NCI-H345 (cell line): ENCODE measurements around the gene FTH1.
"Not testable (repeated sequence)": the region's sequence is repeated elsewhere in the genome, so short reads cannot be mapped to it uniquely, and the experiment has no call there.

Experiments
- DNase-seq: peaks from one replicate; lab custom pipeline; 2025; lab: John Stamatoyannopoulos, UW

FTH1 gene

DNA sequence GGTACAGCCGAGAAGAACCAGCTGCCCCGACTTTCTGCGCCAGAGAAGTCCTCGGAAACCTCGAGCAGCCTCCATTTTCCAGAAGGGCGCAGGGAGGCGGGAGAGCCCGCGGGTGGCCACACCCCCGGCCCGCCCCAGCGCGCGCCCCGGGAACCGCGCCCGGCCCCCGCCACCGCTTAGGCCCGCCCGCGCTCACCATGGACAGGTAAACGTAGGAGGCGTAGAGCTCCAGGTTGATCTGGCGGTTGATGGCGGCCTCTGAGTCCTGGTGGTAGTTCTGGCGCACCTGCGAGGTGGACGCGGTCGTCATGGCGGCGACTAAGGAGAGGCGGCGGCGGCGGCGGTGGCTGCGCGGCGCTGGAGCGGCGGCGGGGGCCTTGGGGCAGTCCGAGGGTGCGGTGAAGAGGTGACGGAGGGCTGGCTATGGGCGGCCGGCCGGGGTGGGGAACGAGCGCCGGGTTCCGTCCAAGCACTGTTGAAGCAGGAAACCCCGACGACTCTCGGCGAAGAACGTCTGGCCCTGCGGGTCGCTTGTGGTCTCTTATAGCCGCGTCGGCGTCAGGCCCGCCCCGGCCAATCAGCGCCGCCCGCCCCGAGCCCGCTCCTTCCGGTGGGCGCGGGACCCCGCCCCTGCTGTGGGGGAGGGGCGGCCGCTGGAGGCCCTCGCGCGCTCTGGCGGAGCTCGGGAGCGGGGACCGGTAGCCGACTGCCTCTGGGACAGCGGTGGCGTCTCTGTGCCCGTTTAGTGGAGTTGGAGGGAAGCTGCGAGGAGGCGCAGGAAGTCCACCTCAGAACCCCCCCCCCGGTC lies at the start of gene FTH1:
Gene FTH1, minus strand, starts transcription at position 519 of the 808 bp plus-strand sequence. Its CDS starts 209 bp downstream, at position 310.
- DNase-seq, result peak; percentile 94

DNA sequence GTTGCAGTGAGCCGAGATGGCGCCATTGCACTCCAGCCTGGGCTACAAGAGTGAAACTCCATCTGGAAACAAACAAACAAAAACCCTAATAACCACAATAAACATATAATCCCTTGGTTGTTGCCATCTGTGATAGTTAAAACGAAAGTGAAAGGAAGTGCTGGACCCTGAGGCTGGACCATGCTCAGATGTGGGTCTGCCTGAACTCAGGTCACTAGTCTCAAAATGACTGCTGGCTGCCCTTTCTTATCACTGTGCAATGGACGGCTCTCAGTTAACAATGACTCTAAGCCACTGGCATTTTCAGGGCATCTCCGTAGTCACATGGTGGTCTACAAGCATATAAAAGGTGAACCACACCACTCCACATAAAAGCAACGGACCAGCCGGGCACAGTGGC lies 48.2 kb upstream of the FTH1 start:
- DNase-seq, result no peak

DNA sequence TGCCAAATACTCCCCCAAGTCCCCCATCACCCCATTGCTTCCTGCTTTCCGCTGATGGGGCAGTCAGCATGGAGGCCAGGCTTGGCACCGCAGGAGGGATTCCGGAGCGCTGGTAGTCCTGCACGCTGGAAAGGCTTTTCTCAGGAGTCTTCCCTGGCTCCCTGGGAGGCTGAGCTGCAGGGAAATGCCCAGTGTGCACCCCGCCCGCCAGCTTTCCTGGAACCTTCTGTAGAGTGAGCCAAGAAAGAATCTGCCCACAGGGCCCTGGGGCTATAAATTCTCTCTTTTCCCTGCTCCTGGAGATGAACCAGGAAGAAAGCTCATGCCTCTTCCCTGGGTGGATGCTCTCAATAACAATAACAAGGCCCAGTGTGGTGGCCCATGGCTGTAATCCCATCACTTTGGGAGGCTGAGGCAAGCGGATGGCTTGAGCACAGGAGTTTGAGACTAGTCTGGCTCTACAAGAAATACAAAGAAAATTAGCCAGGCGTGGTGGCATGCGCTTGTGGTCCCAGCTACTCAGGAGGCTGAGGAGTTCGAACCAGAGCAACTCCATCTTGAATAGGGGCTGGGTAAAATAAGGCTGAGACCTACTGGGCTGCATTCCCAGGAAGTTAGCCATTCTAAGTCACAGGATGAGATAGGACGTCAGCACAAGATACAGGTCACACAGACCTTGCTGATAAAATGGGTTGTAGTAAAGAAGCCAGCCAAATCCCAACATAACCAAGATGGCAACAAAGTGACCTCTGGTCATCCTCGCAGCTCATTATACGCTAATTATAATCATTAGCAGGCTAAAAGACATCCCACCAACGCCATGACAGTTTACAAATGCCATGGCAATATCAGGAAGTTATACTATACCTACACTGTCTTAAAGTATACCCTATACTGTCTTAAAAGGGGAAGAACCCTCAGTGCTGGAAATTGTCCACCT lies 46.4 kb upstream of the FTH1 start:
- DNase-seq, result no peak

DNA sequence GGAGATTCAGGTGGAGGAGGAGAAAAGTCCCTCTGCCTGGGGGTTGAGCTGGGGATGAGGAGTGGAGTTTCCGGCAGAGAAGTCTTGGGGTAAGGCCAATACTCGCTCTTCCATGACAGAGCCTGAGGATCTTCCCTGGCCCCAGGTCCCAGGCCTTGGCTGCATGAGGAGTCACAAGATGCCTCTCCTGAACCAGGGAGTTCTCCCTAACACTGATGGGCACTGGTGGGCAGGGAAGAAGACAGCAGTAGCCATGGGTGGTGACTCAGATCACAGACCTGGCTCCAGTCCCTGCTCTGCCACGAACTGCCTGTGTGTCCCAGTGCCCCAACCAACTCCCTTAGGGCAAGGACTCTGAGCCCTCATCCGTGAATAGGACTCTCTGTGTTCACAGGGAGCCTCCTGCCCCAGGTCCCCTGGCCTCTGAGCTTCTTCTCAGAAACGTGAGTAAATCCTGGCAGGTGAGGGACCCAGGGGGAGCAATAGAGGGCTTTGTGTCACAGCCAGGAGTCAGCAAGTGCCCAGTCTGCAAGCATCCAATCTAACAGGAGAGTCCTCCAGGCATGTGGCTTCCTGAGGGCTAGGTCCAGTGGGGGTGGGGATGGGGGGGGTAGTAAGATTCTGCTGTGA lies 45.5 kb upstream of the FTH1 start:
- no peak for DNase-seq

DNA sequence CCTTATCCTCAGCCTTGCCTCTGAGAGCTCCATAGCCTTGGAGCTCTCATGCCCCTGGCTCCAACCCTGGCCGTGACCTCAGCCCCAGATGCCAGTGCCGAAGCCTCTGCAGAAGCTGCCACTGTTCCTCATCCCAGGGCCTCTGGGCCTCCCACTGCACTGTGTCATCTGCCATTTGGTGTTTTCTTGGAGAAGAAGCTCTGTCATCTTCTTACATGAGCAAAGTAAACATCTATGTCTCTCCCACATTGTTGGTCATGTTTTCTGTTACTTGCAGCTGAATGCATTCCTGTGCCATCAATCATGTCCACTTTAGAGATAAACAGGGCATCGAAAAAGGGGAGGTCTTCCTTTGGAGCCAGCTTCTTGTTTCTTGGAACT lies 45.0 kb upstream of the FTH1 start:
- no peak for DNase-seq

DNA sequence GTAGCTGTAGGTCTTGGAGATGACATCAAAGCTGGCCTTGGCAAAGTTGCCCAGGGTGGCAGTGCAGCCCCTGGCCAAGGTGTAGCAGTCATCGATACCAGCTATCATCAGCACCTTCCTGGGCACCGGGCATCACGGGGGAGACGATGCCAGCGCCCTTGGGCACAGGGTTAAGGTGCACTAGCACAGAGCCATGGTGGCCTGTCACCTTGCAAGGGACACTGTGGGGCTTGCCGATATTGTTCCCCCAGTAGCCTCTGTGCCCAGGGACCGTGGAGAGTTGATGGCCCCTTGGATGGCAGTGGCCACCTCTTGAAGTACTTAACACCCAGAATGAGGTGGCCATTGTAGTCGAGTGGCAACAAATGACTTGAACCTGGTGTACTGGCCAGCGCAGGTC lies 44.4 kb upstream of the FTH1 start:
- DNase-seq, result no peak

DNA sequence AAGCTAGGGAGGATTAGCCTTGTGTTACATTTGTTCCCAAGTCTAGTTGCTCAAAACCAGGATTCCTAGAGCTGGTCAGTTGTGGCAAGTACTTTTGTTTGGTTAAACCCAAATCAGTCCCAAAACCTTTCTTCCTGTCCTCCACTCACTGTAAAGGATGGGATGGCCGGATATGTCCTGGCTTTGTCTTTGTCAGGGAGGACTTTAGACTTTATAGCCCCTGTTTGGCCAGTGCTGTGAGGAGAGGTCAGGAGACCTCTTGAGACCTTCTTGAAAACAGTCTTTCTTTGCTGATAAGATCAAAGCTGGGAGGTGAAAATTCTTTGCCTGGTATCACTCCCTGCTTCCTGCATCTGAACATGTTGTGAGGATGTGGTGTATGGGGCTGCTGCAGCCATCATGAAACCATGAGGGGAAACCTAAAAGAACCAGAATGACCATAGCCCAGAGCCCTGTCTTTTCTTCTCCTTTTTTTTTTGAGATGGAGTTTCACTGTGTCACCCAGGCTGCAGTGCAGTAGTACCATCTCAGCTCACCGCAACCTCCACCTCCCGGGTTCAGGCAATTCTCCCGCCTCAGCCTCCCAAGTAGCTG lies 43.6 kb upstream of the FTH1 start:
- DNase-seq, result no peak

DNA sequence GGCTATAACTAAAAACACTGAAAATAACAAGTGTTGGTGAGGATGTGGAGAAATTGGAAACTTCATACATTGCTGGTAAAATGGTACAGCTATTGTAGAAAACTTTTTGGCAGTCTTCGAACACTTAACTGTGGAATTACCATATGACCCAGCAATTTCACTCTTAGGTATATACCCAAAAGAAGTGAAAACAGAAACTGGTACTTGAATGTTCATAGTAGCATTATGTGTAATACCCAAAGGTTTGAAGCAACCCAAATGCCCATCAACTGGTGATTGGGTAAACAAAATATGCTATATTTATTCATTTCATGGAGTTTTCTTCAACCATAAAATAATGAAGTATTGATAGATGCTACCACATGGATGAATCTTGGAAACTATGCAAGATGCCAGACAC lies 40.8 kb upstream of the FTH1 start:
- no peak for DNase-seq

DNA sequence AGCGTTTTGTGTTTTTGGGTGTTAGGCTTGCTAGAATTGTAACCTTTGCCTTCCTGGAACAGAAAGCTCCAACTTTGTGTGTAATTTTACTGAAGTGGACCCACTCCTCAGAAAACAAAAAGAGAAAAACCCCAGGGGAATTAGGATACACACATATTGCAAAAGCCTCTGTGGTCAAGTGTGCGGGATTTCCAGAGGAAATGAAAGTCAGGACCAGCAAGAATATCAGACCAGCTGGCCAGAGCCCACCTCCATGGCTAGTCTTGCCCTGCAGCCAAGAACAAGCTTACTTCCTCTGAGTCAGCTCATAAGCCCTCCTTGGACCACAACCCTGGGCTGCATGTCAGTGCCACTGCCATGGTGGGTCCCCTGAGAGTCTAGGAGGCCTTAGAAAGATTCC lies 37.0 kb upstream of the FTH1 start:
- no peak for DNase-seq

DNA sequence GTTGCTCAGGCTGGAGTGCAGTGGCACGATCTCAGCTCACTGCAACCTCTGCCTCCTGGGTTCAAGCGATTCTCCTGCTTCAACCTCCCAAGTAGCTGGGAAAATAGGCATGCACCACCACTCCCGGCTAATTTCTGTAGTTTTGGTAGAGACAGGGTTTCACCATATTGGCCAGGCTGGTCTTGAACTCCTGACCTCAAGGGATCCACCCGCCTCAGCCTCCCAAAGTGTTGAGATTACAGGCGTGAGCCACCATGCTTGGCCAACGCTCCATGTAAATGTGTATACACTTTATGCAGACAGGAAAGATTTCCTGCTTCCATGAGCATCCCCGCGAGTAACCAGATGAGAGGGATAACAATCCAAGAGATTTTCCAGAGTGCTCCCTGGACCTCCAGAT lies 34.8 kb upstream of the FTH1 start:
- not testable (repeated sequence) for DNase-seq

DNA sequence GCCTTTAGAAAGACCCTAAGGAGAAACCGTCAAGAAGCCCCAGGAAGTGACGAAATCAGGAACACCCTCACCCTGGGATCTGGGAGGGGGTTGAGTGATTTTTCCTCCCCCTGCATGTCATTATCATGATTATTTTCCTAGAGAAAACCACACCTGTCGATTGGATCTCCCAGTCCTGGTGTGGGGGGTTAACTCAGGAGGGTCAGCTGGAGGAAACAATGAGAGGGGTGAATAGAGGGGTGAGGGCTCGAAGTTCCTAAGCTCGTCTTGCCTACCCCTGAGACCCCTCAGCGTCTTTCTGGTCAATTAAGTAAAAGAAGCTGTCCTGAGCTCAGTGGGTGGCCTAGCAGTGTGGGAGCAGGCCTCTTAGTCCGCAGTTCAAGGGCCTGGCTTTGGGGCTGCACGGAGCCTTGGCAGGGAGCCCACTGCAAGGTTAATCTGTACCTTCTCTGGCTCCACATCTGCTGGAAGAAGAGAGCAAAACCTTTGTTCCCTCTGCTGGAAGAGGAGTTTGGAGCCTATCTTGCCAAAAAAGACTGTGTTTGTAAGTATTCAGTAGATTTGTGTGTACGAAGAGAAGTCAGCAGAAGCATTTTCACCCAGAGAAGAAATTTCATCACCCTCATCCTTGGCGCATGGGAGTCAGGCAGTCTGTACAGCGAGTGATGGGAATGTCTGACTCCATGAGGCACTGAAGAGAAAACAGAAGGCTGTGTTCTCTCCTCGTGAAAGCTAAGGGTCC lies 34.2 kb upstream of the FTH1 start:
- no peak for DNase-seq

DNA sequence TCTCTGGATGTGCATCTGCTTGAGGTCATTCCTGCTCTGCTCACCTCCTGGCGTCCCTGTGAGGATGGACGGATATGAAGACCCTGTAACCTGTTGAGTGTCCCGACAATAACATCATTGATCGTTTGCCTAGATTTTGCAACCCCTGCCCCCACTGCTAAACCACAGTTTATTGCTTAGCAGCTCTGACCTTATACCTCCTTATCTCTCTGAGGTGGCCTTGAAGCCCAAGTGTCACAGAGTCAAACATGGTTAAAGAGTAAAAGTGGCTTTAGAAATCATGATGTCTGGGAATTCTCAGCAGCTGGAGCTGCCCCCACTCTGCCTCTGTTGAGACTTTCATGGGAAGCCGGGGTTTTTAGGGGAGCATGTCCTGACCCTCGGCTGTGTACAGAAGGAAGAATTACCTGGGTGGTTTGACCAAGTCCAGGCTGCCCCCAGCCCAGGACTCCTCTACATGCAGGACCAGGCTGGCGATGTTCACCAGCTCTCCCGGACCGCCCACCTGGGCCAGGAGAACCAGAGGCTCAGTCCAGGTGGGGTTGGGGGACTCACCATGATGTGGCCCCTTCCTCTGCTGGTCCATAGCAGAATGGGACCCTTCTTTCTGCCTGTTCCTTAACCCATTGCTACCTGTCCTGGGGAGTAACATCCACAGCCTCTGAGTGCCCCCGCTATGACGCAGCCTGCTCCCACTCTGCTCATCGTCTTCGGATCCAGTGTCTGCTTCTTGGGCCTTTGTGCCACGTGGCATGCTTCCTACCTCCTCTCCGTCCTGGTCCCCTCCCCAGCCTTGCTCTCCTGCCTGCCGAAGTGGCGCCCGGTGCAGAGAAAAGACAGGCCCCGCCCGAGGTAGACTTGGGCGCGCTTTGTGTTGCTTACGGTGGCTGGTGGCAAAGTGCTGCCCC lies 33.4 kb upstream of the FTH1 start:
- DNase-seq, result no peak

DNA sequence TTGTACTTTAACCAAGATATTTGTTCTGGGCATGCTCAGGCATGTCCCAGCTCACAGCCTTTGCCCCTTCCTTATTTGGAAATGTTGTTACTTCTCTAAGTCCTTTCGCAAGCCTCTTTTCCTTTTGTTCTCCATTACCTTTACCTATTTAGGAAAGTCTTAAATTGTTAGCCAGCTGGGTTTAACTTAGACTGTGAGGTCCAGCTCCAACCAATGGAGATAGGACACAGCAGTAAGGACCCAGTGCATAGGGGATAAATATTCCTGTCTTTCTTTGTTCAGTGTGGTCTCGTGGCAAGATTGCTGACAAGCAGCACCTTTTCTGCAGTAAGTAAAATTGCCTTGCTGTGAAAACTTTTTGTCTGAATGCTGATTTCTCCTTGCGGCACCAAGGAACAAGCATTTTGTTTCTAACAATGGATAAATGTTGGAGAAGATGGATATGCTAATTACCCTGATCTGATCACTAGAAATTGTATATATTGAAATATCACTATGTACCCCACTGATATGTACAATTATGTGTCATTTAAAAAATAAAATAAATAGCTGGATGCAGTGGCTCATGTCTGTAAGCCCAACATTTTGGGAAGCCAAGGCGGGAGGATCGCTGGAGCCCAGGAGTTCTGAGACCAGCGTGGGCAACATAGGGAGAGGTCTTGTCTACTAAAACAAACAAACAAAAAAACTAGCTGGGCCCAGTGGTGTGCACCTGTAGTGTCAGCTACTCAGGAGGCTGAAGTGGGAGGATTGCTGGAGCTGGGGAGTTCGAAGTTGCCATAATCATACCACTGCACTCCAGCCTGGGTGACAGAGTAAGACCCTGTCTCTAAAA lies 31.9 kb upstream of the FTH1 start:
- no peak for DNase-seq

DNA sequence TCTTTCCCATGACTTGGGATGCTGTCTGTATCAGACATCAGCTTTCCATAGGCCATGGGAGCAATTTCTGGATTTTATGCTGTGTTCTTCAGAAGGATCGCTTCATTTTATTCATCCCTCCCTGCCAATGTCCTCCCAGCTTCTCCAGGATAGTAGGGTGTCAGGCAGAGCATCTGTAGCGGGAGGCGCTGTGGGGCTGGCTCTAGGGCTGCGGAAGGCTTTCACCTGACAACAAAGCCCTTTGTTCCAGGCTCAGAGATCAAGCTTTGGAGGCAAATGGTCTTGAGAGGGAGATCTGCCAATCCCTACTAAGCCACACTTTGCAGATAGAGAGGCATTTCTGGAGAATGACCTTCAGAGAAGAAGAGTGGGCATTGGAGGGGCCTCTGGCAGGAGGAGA lies 29.5 kb upstream of the FTH1 start:
- DNase-seq, result no peak

DNA sequence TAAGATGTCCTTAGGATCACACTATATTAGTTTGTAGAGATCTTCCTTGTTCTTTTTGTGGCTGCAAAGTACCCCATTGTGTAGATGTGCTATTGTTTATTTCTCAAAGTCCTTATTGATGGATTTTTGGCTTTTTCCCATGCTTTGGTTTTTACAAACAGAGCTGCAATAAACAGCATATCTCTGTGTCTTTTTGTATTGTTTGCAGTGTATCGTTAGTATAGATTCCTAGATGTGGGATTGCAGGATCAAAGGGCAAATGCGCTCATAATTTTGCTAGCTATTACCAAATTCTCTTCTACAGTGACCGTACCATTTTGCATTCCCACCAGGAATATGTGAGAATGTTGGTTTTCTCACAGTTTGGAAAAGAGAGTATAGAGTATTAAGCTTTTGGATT lies 27.5 kb upstream of the FTH1 start:
- DNase-seq, result no peak

DNA sequence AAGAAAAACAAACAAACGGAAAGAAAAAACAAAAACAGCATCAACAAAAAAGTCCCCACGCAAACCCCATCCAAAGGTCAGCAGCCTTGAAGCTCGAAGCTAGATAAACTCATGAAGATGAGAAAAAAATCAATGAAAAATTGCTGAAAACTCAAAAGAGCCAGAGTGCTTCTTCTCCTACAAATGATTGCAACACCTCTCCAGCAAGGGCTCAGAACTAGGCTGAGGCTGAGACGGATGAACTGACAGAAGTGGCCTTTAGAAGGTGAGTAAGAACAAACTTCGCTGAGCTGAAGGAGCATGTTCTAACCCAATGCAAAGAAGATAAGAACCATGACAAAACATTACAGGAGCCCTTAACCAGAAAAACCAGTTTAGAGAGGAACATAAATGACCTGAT lies 18.4 kb upstream of the FTH1 start:
- DNase-seq, result no peak

DNA sequence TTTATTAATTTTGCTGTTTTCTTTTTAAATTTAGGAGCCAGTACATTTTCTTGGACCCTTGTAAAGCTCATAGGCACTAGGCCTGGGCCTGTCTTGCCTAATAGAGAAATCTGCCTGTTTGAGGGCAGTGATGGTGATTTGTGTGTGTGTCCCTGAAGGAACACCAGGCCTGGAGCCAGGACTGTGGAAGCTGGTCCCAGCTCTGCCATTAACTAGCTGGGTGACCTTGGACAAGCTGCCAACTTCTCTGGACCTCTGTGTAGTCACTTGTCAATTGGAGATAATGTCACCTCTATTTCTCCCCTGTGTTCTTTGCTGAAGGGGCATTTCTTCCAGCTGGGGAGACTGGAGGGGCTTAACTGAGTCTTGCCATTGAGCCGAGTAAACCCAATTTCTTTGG lies 16.0 kb upstream of the FTH1 start:
- no peak for DNase-seq

DNA sequence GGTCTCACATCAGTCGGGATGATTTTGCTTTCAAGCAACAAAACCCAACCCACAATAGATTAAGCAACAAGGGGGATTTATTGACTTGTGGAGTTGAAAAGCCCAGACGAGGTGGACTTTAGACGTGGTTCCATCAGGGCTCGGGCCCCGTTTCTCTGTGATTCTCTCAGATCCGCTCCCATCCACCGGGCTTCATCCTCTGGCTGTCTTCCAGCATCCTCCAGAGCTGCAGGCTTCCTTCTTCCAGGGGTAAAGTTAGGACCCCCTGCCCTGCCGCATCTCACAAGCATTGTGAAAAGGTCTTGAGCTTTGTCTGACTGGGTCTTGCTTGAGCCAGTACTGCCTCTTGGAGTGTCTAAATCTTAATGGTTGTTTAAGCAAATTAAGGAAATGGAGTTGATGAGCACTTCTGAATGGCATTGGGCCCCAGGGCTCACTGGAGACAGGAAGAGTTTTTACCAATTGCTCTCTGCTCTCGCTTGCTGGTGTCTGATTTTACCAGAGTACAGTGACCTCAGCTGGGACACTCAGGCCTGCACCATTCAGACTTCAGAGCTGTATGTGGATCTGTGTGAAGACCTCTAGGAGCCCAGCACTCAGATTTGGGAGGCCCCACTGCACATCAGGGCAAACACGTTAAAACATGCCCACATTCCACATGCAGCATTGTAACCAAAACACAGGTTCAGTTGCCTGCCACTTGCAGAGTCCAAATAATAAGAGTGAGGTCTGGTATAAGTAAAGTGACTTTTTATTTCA lies 13.5 kb upstream of the FTH1 start:
- no peak for DNase-seq
